OCI-LY7 (cell line): ENCODE measurements around the gene KCNN1. TPM values are rescaled to one million over a fixed set of nuclear protein-coding genes. Genes with fewer than 3 reads are reported as not detected.
"Not testable (repeated sequence)": the region's sequence is repeated elsewhere in the genome, so short reads cannot be mapped to it uniquely, and the experiment has no call there.

ENCODE experiments used
- BruUV-seq: library from RNA; stranded (reverse); fragments of 400-500 nt; replicated peaks from 2 replicates; lab custom pipeline; 2021; lab: Mats Ljungman, UMichigan
- CTCF ChIA-PET: fragments of 300-600 bp; sonication (Branson Sonifier 250); formaldehyde crosslinking; loops from one replicate; lab custom pipeline; 2022; ENCODE audit warnings: antibody characterized with exemption; ENCODE audit not compliant: unreplicated experiment; lab: Charles Lee
- POLR2A ChIA-PET: fragments of 300-600 bp; sonication (Branson Sonifier 250); formaldehyde crosslinking; loops from one replicate; lab custom pipeline; 2022; ENCODE audit warnings: antibody characterized with exemption; lab: Charles Lee
- DNase-seq: peaks from one replicate; pipeline ENCODE4 v3.0.0-alpha.2; 2015; ENCODE audit warnings: low spot score
- H2AFZ ChIP-seq: fragments of 200-600 bp; sonication (generic), shearing (Covaris generic); 2 replicates; pipeline ENCODE4 v1.6.1; 2014; ENCODE audit warnings: mild to moderate bottlenecking, antibody characterized with exemption, low read length, moderate library complexity
- H3K27ac ChIP-seq: fragments of 200-600 bp; sonication (generic); 2 replicates; pipeline ENCODE4 v1.5.1; 2014; ENCODE audit warnings: mixed run types, low read depth, mild to moderate bottlenecking, moderate library complexity, low read length, inconsistent platforms; ENCODE audit not compliant: poor library complexity, severe bottlenecking
- H3K36me3 ChIP-seq: fragments of 200-600 bp; sonication (generic); 2 replicates; pipeline ENCODE4 v1.6.1; 2014; ENCODE audit warnings: mild to moderate bottlenecking, antibody characterized with exemption, low read length, moderate library complexity, mixed read lengths; ENCODE audit not compliant: insufficient read depth
- H3K4me1 ChIP-seq: fragments of 200-600 bp; sonication (generic); 2 replicates; pipeline ENCODE4 v1.5.1; 2014; ENCODE audit warnings: mild to moderate bottlenecking, low read length; ENCODE audit not compliant: insufficient read depth, poor library complexity, severe bottlenecking
- H3K4me2 ChIP-seq: fragments of 200-600 bp; sonication (generic); 2 replicates; pipeline ENCODE4 v1.6.1; 2014; ENCODE audit warnings: mild to moderate bottlenecking, low read length
- H3K4me3 ChIP-seq: fragments of 200-600 bp; sonication (generic); 2 replicates; pipeline ENCODE4 v1.5.1; 2014; ENCODE audit warnings: mild to moderate bottlenecking, low read depth, low read length; ENCODE audit not compliant: poor library complexity, severe bottlenecking
- H3K79me2 ChIP-seq: fragments of 200-600 bp; sonication (generic); 2 replicates; pipeline ENCODE4 v1.6.1; 2016; ENCODE audit warnings: low read depth, mild to moderate bottlenecking, low read length, moderate library complexity, mixed read lengths; ENCODE audit not compliant: insufficient read depth
- H3K9me2 ChIP-seq: fragments of 200-600 bp; sonication (generic); 2 replicates; pipeline ENCODE4 v1.6.1; 2016; ENCODE audit warnings: mild to moderate bottlenecking, low read length, mixed read lengths; ENCODE audit not compliant: insufficient read depth
- H3K9me3 ChIP-seq: fragments of 200-600 bp; sonication (generic); 2 replicates; pipeline ENCODE4 v1.6.1; 2014; ENCODE audit warnings: mild to moderate bottlenecking, mixed run types, low read length, mixed read lengths
- H4K20me1 ChIP-seq: fragments of 200-600 bp; sonication (generic); 2 replicates; pipeline ENCODE4 v1.6.1; 2014; ENCODE audit warnings: mild to moderate bottlenecking, antibody characterized with exemption, low read length, moderate library complexity, mixed read lengths; ENCODE audit not compliant: insufficient read depth
- EZH2phosphoT487 ChIP-seq: fragments of 200-600 bp; sonication (generic); IDR thresholded peaks from 2 replicates; pipeline ENCODE4 v1.6.1; 2018; ENCODE audit warnings: low read depth, borderline replicate concordance, mild to moderate bottlenecking, mixed run types, antibody characterized with exemption, low read length, moderate library complexity, mixed read lengths
- intact Hi-C: fragments of 100-400 bp; cut with micrococcal nuclease; formaldehyde crosslinking; loops from one replicate; pipeline ENCODE4 v1.10.0; 2022; ENCODE audit not compliant: unreplicated experiment
- total RNA-seq, 2 experiments: library from RNA; depleted of rRNA in 1 of 2; stranded (reverse); fragments of >200 nt in 1 of 2; shearing (Covaris generic) in 1 of 2; gene quantifications; 2 replicates each; pipeline ENCODE4 v1.2.3, GENCODE V29; 2014 to 2022
- TF ChIP-seq, protein P1 (sequence below): fragments of 200-600 bp; sonication (generic); conservative IDR thresholded peaks from 2 replicates; pipeline ENCODE4 v1.5.1; 2014; ENCODE audit warnings: mild to moderate bottlenecking, antibody characterized with exemption, low read length, moderate library complexity, mixed read lengths

The KCNN1 gene
- total RNA-seq, 2 experiments from 2014 or later = 0.57 to 1.1 TPM

DNA sequence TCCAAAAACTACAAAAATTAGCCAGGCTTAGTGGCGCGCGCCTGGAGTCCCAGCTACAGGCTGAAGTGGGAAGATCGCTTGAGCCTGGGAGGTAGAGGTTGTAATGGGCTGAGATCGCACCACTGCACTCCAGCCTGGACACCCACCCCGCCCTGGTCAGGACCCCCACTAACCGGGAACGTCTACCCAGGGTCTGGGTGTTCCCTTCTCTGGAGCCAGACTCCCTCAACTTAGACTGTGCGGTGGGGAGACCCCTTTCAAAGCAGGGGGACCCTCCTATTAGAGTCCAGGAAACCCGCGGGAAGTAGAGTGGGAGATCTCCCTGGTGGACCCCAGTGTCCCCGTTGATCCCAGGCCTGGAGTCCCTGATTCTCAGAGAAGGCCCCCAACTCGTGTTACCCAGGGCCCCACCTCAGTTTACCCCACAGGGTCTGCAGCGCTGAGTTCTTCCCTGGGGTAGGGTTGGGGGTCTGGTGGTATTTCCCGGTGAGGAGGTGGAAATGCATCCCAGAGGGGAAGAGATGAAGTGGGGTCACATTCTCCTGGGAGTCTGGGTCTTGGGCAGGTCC lies 35.0 kb downstream of the KCNN1 start:
- BruUV-seq = no TSS peak
- no peaks in the 10 kb centered on the region for H3K9me3 ChIP-seq
- H3K4me3 ChIP-seq = peak overlapping the region; percentile 77
- intact Hi-C loops = no loop called here
- peaks cover 40% of the 10 kb centered on the region for H3K4me1 ChIP-seq
- CTCF ChIA-PET = no interaction called here
- POLR2A ChIA-PET = interaction anchor here (0.6 to 1.1 kb wide), 2 partner anchors 15 to 57 kb away, joined by 3 read pairs; no protein-coding TSS in a partner anchor
- peak overlapping the region; percentile 26; the same call in 1 of the 2 replicates for H2AFZ ChIP-seq
- H3K9me2 ChIP-seq = no peaks in the 10 kb centered on the region
- no peaks in the 10 kb centered on the region; the same call in 1 of the 2 replicates for H3K36me3 ChIP-seq
- peak overlapping the region; percentile 48 for H3K27ac ChIP-seq
- no peak for DNase-seq
- H3K4me2 ChIP-seq = peak overlapping the region; percentile 93
- TF ChIP-seq EZH2phosphoT487 = no peak
- TF ChIP-seq, protein P1, sequence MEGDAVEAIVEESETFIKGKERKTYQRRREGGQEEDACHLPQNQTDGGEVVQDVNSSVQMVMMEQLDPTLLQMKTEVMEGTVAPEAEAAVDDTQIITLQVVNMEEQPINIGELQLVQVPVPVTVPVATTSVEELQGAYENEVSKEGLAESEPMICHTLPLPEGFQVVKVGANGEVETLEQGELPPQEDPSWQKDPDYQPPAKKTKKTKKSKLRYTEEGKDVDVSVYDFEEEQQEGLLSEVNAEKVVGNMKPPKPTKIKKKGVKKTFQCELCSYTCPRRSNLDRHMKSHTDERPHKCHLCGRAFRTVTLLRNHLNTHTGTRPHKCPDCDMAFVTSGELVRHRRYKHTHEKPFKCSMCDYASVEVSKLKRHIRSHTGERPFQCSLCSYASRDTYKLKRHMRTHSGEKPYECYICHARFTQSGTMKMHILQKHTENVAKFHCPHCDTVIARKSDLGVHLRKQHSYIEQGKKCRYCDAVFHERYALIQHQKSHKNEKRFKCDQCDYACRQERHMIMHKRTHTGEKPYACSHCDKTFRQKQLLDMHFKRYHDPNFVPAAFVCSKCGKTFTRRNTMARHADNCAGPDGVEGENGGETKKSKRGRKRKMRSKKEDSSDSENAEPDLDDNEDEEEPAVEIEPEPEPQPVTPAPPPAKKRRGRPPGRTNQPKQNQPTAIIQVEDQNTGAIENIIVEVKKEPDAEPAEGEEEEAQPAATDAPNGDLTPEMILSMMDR = no peak
- no peaks in the 10 kb centered on the region for H4K20me1 ChIP-seq
- H3K79me2 ChIP-seq = peaks cover 10% of the 10 kb centered on the region; the same call in 1 of the 2 replicates

- Histone ChIP-seq H3K36me3 (no peaks in the 10 kb centered on the region; the same call in 1 of the 2 replicates), H2AFZ (no peak overlapping the region), H3K4me3 (peak overlapping the region; percentile 77), H4K20me1 (no peaks in the 10 kb centered on the region), H3K4me1 (peaks cover 40% of the 10 kb centered on the region), H3K9me2 (no peaks in the 10 kb centered on the region), H3K9me3 (no peaks in the 10 kb centered on the region), H3K4me2 (peak overlapping the region; percentile 93), H3K79me2 (peaks cover 10% of the 10 kb centered on the region; the same call in 1 of the 2 replicates), H3K27ac (no peak overlapping the region)
- DNase-seq = no peak
- BruUV-seq = TSS peak; percentile 66
- ChIA-PET CTCF (no interaction called here), POLR2A (interaction anchor here (0.6 kb wide), 2 partner anchors 14 to 39 kb away, joined by 3 read pairs; no protein-coding TSS in a partner anchor)
- TF ChIP-seq, protein P1 = no peak
- no peak for TF ChIP-seq EZH2phosphoT487
- intact Hi-C loops = no loop called here
Observed at GRCh38 chr19:18002347-18002850, 35.5 kb downstream of the KCNN1 start.

- Histone ChIP-seq H3K4me1 (peaks cover 28% of the 10 kb centered on the region), H3K36me3 (peaks cover 23% of the 10 kb centered on the region), H3K79me2 (peaks cover 10% of the 10 kb centered on the region; the same call in 1 of the 2 replicates)
- CTCF ChIA-PET, H3K27ac ChIP-seq, H3K9me2 ChIP-seq, DNase-seq, H3K4me3 ChIP-seq, H3K9me3 ChIP-seq, BruUV-seq, POLR2A ChIA-PET, H4K20me1 ChIP-seq, H2AFZ ChIP-seq, H3K4me2 ChIP-seq: not testable (repeated sequence)
- intact Hi-C loops = loop anchor here (5.0 kb wide), 2 partner anchors 147 to 162 kb away; partner anchors contain the start of gene PIK3R2
Observed at GRCh38 chr19:18005750-18006149, 38.8 kb downstream of the KCNN1 start.
